ENCODE data around the gene TXN. TPM values are rescaled to one million over a fixed set of nuclear protein-coding genes. Genes with fewer than 3 reads are reported as not detected.
"Not testable (repeated sequence)": the region's sequence is repeated elsewhere in the genome, so short reads cannot be mapped to it uniquely, and the experiment has no call there.

Gene TXN
- total RNA-seq, 1 experiment from 2014 or later, result 446 TPM

- H3K27me3 ChIP-seq (replicated peaks; ENCODE audit: control insufficient read depth, insufficient read depth, low read length), result no peaks in the 10 kb centered on the region
- peaks cover 37% of the 10 kb centered on the region for H3K9me3 ChIP-seq
- POLR2A ChIA-PET, result interaction anchor here (0.6 kb wide), 1 partner anchor 72 kb away, joined by 4 read pairs; no protein-coding TSS in a partner anchor
- peaks cover 39% of the 10 kb centered on the region for H3K36me3 Mint-ChIP-seq (ENCODE audit: insufficient read depth, unreplicated experiment)
- H3K4me1 Mint-ChIP-seq (ENCODE audit: low read depth, unreplicated experiment), result peaks cover 21% of the 10 kb centered on the region
- H3K27ac Mint-ChIP-seq (ENCODE audit: unreplicated experiment), result peak overlapping the region; percentile 55
- intact Hi-C loops (cut with micrococcal nuclease; ENCODE audit: unreplicated experiment), result no loop called here
- H3K27me3 Mint-ChIP-seq (ENCODE audit: insufficient read depth, unreplicated experiment), result no peaks in the 10 kb centered on the region
- H3K4me3 Mint-ChIP-seq (ENCODE audit: unreplicated experiment), result no peak overlapping the region
- no peak for DNase-seq
- no peak overlapping the region for H3K4me3 ChIP-seq (ENCODE audit: low read depth, low read length)
- CTCF ChIA-PET, result interaction anchor here (0.8 kb wide), 1 partner anchor 14 kb away, joined by 4 read pairs; no protein-coding TSS in a partner anchor
- no peaks in the 10 kb centered on the region; the same call in 1 of the 2 replicates for H3K36me3 ChIP-seq (ENCODE audit: control insufficient read depth, insufficient read depth, low read length)
- TF ChIP-seq CTCF (IDR thresholded peaks at IDR 0.05; ENCODE audit: insufficient read depth in 1 of 2, low read depth in 1 of 2, low read length in 1 of 2, severe bottlenecking in 1 of 2, unreplicated experiment in 1 of 2), result peak in 1 of 2 experiments; percentile 44
- H3K9me3 Mint-ChIP-seq (ENCODE audit: unreplicated experiment), result peaks cover 23% of the 10 kb centered on the region
- BruUV-seq (replicated peaks), result no TSS peak
- peaks cover 62% of the 10 kb centered on the region for H3K4me1 ChIP-seq
Observed at GRCh38 chr9:110197330-110198187, 58.7 kb downstream of the TXN start.

GRCh38 chr9:110196084-110196499, 60.2 kb downstream of the TXN start:
- H3K4me1 ChIP-seq, result peaks cover 61% of the 10 kb centered on the region
- POLR2A ChIA-PET; H3K27me3 ChIP-seq (replicated peaks; ENCODE audit: control insufficient read depth, insufficient read depth, low read length); H3K4me3 Mint-ChIP-seq (ENCODE audit: unreplicated experiment); H3K27ac Mint-ChIP-seq (ENCODE audit: unreplicated experiment); BruUV-seq (replicated peaks); DNase-seq; H3K36me3 ChIP-seq (ENCODE audit: control insufficient read depth, insufficient read depth, low read length); H3K27me3 Mint-ChIP-seq (ENCODE audit: insufficient read depth, unreplicated experiment); intact Hi-C loops (cut with micrococcal nuclease; ENCODE audit: unreplicated experiment); CTCF ChIA-PET; H3K4me3 ChIP-seq (ENCODE audit: low read depth, low read length): not testable (repeated sequence)
- Mint-ChIP-seq H3K36me3 (ENCODE audit: insufficient read depth, unreplicated experiment) (peaks cover 50% of the 10 kb centered on the region), H3K4me1 (ENCODE audit: low read depth, unreplicated experiment) (peaks cover 24% of the 10 kb centered on the region), H3K9me3 (ENCODE audit: unreplicated experiment) (peaks cover 35% of the 10 kb centered on the region)
- peaks cover 44% of the 10 kb centered on the region for H3K9me3 ChIP-seq

Other genes with a start within 250 kb of the TXN start
- 0.36 and 0.42 TPM in 2 replicates for gene C9orf152, start 48.3 kb downstream of the TXN start, total RNA-seq (2022)
- not detected in 2 replicates for gene TXNDC8, start 81.4 kb upstream of the TXN start, total RNA-seq (2022)

All from Caco-2 (cell line).